ENCODE data around the gene XRCC5.

Gene XRCC5

DNA sequence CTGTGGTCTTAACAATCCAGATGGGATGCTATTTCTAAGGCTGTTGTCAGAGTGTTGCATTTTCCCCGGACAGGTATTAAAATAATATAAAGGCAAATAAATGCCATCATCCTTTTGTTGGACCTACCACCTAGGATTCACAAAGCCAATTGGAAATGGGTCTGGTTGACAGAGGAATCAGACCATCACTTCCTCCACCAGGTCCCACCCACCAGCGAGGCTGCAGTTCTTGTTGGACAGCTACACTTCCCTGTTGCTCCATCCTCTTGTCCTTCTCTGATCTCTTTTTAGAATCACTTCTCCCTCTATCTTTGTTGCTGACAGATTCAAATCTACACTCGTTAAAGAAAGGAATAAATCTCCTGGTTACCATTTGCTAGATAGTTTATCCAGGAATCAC, 26.3 kb upstream of the XRCC5 start:
- Histone ChIP-seq H3K27me3 (ENCODE audit: insufficient read depth, low read depth, severe bottlenecking) (no peaks in the 10 kb centered on the region), H3K4me3 (ENCODE audit: low read depth, low read length) (peak overlapping the region; percentile 91), H3K27ac (peak overlapping the region; percentile 90), H3K9me3 (ENCODE audit: severe bottlenecking) (no peaks in the 10 kb centered on the region), H3K36me3 (no peaks in the 10 kb centered on the region)
- TF ChIP-seq, protein P1, sequence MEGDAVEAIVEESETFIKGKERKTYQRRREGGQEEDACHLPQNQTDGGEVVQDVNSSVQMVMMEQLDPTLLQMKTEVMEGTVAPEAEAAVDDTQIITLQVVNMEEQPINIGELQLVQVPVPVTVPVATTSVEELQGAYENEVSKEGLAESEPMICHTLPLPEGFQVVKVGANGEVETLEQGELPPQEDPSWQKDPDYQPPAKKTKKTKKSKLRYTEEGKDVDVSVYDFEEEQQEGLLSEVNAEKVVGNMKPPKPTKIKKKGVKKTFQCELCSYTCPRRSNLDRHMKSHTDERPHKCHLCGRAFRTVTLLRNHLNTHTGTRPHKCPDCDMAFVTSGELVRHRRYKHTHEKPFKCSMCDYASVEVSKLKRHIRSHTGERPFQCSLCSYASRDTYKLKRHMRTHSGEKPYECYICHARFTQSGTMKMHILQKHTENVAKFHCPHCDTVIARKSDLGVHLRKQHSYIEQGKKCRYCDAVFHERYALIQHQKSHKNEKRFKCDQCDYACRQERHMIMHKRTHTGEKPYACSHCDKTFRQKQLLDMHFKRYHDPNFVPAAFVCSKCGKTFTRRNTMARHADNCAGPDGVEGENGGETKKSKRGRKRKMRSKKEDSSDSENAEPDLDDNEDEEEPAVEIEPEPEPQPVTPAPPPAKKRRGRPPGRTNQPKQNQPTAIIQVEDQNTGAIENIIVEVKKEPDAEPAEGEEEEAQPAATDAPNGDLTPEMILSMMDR (IDR thresholded peaks at IDR 0.05; ENCODE audit: low read depth, low read length): no peak
- peak; percentile 56 for DNase-seq

DNA sequence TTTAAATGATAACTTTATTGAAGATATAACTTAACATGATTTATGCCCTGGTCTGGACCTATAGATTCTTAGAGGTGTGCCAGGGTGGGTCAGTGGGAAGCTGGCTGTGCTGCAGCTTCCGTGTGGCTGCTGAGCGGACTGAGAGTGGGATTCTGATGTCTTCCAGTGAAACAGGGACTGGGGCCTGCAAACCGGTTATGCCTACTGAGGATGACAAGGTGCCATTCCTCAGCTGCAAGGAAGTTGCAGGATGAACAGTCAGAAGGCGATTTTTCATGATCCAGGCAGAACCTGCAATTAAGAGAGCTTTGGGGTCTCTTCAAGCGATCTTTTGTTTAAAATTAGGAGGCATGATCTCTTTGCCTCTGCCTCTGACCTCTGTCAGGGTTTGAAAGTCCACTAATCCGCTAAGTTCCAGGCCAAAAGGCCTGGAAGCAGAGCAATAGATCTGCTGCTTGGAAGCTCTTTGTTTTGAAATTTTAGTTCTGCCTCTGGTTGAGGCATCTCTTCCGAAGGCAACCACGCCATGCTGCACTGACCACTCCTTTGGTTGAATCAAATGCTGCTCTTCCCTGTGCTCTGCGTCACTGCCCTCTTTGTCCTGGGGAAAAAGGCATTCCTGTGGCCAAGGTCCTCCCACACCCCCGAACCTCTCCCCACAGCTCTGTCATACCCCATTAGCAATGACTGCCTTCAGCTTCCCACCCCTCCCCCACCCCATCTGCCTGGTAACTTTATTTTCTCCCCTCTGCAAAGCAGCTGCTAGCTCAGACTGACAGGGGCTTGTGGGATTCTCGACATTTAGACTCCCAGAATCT, 25.5 kb upstream of the XRCC5 start:
- DNase-seq: peak; percentile 89
- H3K27ac ChIP-seq: peak overlapping the region; percentile 90
- TF ChIP-seq, protein P1 (IDR thresholded peaks at IDR 0.05; ENCODE audit: low read depth, low read length): no peak
- H3K27me3 ChIP-seq (ENCODE audit: insufficient read depth, low read depth, severe bottlenecking): no peaks in the 10 kb centered on the region
- peak overlapping the region; percentile 91 for H3K4me3 ChIP-seq (ENCODE audit: low read depth, low read length)
- no peaks in the 10 kb centered on the region for H3K9me3 ChIP-seq (ENCODE audit: severe bottlenecking)
- H3K36me3 ChIP-seq: no peaks in the 10 kb centered on the region

DNA sequence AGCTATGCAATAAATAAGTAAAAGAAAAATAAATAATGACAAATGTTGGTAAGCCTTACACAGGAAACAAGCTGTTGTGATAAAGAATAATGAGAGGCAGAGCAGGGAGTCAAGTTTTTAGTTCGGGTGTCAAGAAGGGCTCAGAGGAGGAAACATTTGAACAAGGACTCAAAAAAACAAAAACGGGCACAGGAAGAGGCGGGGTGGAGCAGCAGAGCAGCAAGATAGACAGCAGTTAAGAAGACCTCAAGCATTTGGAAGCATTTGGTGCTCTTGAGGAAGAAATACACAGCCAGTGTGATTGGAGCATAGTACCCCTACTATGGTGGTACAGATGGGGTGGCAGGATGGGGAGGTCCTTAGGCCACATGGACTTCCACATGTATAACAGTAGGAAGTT, 24.6 kb upstream of the XRCC5 start:
- H3K27ac ChIP-seq: peak overlapping the region; percentile 90
- no peak for DNase-seq
- H3K4me3 ChIP-seq (ENCODE audit: low read depth, low read length): peak overlapping the region; percentile 5; the same call in 1 of the 2 replicates
- H3K36me3 ChIP-seq: no peaks in the 10 kb centered on the region
- no peaks in the 10 kb centered on the region for H3K27me3 ChIP-seq (ENCODE audit: insufficient read depth, low read depth, severe bottlenecking)
- TF ChIP-seq, protein P1 (IDR thresholded peaks at IDR 0.05; ENCODE audit: low read depth, low read length): no peak
- no peaks in the 10 kb centered on the region for H3K9me3 ChIP-seq (ENCODE audit: severe bottlenecking)

DNA sequence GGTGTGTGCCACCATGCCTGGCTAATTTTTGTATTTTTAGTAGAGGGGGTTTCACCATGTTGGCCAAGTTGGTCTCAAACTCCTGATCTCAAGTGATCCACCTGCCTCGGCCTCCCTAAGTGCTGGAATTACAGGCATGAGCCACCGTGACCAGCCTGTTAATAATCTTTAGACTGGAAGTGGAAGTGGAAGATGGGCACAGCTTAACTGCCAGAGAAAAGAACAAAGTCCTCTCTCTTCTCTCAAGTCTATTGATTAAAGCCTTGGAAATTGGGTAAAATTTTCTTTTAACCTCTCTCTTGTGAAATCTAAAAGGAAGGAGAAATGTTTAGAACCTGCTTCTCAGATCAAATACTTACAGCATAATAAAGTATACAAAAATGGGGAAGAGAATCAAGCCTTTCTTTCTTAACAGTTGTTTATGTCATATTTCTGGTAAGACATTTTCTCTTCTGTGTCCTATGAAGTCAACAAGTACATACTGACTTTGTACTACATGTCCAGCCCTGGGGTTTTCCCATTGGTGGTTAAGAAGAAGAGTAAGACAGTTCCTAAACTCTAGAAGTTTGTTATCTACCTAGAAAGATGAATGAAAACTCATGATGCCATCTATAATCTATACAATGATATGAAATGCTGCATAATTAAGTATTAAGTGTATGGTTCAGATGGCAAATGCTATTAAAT, 22.8 kb upstream of the XRCC5 start:
- TF ChIP-seq, protein P1 (IDR thresholded peaks at IDR 0.05; ENCODE audit: low read depth, low read length): no peak
- Histone ChIP-seq H3K9me3 (ENCODE audit: severe bottlenecking) (no peaks in the 10 kb centered on the region), H3K27ac (no peak overlapping the region)

DNA sequence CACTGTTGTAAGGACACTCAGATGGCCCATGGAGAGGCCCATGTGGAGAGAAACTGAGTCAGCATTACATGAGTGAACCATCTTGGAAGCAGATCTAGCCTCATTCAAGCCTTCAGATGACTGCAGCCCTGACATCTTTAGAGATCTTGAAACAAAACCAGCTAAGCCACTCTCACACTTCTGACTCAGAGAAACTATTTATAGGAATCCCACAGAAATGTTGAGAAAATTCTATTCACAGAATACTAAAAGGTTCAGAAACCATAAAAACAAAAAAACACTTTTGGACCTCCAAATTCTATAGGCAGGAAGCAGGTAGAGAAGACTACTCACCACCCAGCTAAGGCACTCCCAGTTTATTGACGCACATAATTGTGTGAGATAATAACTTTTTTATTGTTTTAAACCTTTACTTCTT, 18.8 kb upstream of the XRCC5 start:
- H3K27ac ChIP-seq: no peak overlapping the region
- no peaks in the 10 kb centered on the region for H3K27me3 ChIP-seq (ENCODE audit: insufficient read depth, low read depth, severe bottlenecking)
- DNase-seq: no peak

More for the DNA sequence above, 22.8 kb upstream of the XRCC5 start:
- no peaks in the 10 kb centered on the region for H3K27me3 ChIP-seq (ENCODE audit: insufficient read depth, low read depth, severe bottlenecking)
- H3K36me3 ChIP-seq: no peaks in the 10 kb centered on the region
- DNase-seq: no peak
- H3K4me3 ChIP-seq (ENCODE audit: low read depth, low read length): no peak overlapping the region

More for the DNA sequence above, 18.8 kb upstream of the XRCC5 start:
- TF ChIP-seq, protein P1 (IDR thresholded peaks at IDR 0.05; ENCODE audit: low read depth, low read length): no peak
- Histone ChIP-seq H3K4me3 (ENCODE audit: low read depth, low read length) (no peak overlapping the region), H3K36me3 (no peaks in the 10 kb centered on the region), H3K9me3 (ENCODE audit: severe bottlenecking) (no peaks in the 10 kb centered on the region)

Data from WERI-Rb-1 (cell line).